GM12891 (cell line): ENCODE results near the gene RADIL.

Experiments
- PAX5 ChIP-seq: IDR thresholded peaks from 2 replicates; pipeline ENCODE4 v1.6.1; 2011; ENCODE audit warnings: low read length, moderate library complexity, mild to moderate bottlenecking; ENCODE audit not compliant: insufficient read depth, severe bottlenecking
- POLR2A ChIP-seq: IDR thresholded peaks from 2 replicates; pipeline ENCODE4 v1.6.1; 2011; ENCODE audit warnings: low read depth, low read length, control low read depth
- POLR2AphosphoS5 ChIP-seq: IDR thresholded peaks from 2 replicates; pipeline ENCODE4 v1.6.1; 2011; ENCODE audit warnings: low read depth, low read length, control low read depth
- POU2F2 ChIP-seq: IDR thresholded peaks from 2 replicates; pipeline ENCODE4 v1.6.1; 2011; ENCODE audit warnings: low read depth, mild to moderate bottlenecking, control low read depth, low read length, moderate library complexity
- SPI1 ChIP-seq: IDR thresholded peaks from 2 replicates; pipeline ENCODE4 v1.6.1; 2011; ENCODE audit warnings: low read depth, low read length, control low read depth
- TAF1 ChIP-seq: IDR thresholded peaks from 2 replicates; pipeline ENCODE4 v1.6.1; 2011; ENCODE audit warnings: low read depth, low read length, control low read depth

GRCh38 chr7:4828720-4829383, 54.7 kb downstream of the RADIL start:
- TF ChIP-seq POLR2A (no peak), SPI1 (no peak), TAF1 (no peak), POLR2AphosphoS5 (no peak), POU2F2 (no peak), PAX5 (no peak)
